Nephron progenitor cell (in vitro differentiated cells): Measurements from ENCODE around the gene SCNN1A.
A peak's percentile ranks its signal among the peaks of the same experiment; 100 is the strongest.

Experiments used
- DNase-seq: peaks from one replicate; pipeline ENCODE4 v3.0.0; 2021
- H3K27ac Mint-ChIP-seq: 2 replicates; pipeline ENCODE4 v1.8.0; 2021; ENCODE audit warnings: mild to moderate bottlenecking, moderate library complexity, mixed read lengths
- H3K27me3 Mint-ChIP-seq: 2 replicates; pipeline ENCODE4 v1.8.0; 2021; ENCODE audit warnings: mild to moderate bottlenecking, low read depth, mixed read lengths; ENCODE audit not compliant: poor library complexity
- H3K36me3 Mint-ChIP-seq: 2 replicates; pipeline ENCODE4 v1.8.0; 2021; ENCODE audit warnings: low read depth, mixed read lengths
- H3K4me1 Mint-ChIP-seq: 2 replicates; pipeline ENCODE4 v1.8.0; 2021; ENCODE audit warnings: mixed read lengths
- H3K4me3 Mint-ChIP-seq: 2 replicates; pipeline ENCODE4 v1.8.0; 2021; ENCODE audit warnings: mild to moderate bottlenecking, moderate library complexity, mixed read lengths
- H3K9me3 Mint-ChIP-seq: 2 replicates; pipeline ENCODE4 v1.8.0; 2021; ENCODE audit warnings: mild to moderate bottlenecking, moderate library complexity, mixed read lengths
- CTCF ChIP-seq: fragments of 200-600 bp; sonication (generic); IDR thresholded peaks from 2 replicates; pipeline ENCODE4 v1.5.0; 2021; ENCODE audit warnings: antibody characterized with exemption

Gene SCNN1A

GRCh38 chr12:6334359-6334758 lies 41.0 kb downstream of the SCNN1A start:
- peaks cover 4% of the 10 kb centered on the region for H3K4me1 Mint-ChIP-seq
- TF ChIP-seq CTCF: no peak
- no peak for DNase-seq
- H3K4me3 Mint-ChIP-seq: peak overlapping the region; percentile 55
- H3K9me3 Mint-ChIP-seq: no peaks in the 10 kb centered on the region
- no peaks in the 10 kb centered on the region for H3K27me3 Mint-ChIP-seq
- H3K36me3 Mint-ChIP-seq: peaks cover 46% of the 10 kb centered on the region
- H3K27ac Mint-ChIP-seq: peak overlapping the region; percentile 36

- Mint-ChIP-seq H3K4me3 (peak overlapping the region; percentile 55), H3K4me1 (peaks cover 4% of the 10 kb centered on the region), H3K36me3 (peaks cover 48% of the 10 kb centered on the region), H3K27ac (peak overlapping the region; percentile 84), H3K27me3 (no peaks in the 10 kb centered on the region), H3K9me3 (no peaks in the 10 kb centered on the region)
- no peak for DNase-seq
- no peak for TF ChIP-seq CTCF
Measured at GRCh38 chr12:6333566-6333965, 41.8 kb downstream of the SCNN1A start.

GRCh38 chr12:6333029-6333428 lies 42.3 kb downstream of the SCNN1A start:
- Mint-ChIP-seq H3K4me3 (no peak overlapping the region), H3K9me3 (no peaks in the 10 kb centered on the region), H3K27ac (no peak overlapping the region), H3K4me1 (peaks cover 6% of the 10 kb centered on the region), H3K36me3 (peaks cover 50% of the 10 kb centered on the region), H3K27me3 (no peaks in the 10 kb centered on the region)
- no peak for DNase-seq
- no peak for TF ChIP-seq CTCF

- no peak for DNase-seq
- no peak for TF ChIP-seq CTCF
- no peaks in the 10 kb centered on the region for H3K27me3 Mint-ChIP-seq
- no peaks in the 10 kb centered on the region for H3K9me3 Mint-ChIP-seq
- H3K36me3 Mint-ChIP-seq: peaks cover 50% of the 10 kb centered on the region
- H3K27ac Mint-ChIP-seq: no peak overlapping the region
- H3K4me1 Mint-ChIP-seq: peaks cover 8% of the 10 kb centered on the region
- no peak overlapping the region for H3K4me3 Mint-ChIP-seq
Measured at GRCh38 chr12:6332459-6332858, 42.9 kb downstream of the SCNN1A start.

- H3K4me3 Mint-ChIP-seq: no peak overlapping the region
- H3K27ac Mint-ChIP-seq: peak overlapping the region; percentile 54
- DNase-seq: no peak
- H3K9me3 Mint-ChIP-seq: no peaks in the 10 kb centered on the region
- no peak for TF ChIP-seq CTCF
- H3K27me3 Mint-ChIP-seq: no peaks in the 10 kb centered on the region
- peaks cover 50% of the 10 kb centered on the region for H3K36me3 Mint-ChIP-seq
- peaks cover 19% of the 10 kb centered on the region for H3K4me1 Mint-ChIP-seq
Measured at GRCh38 chr12:6330999-6331714, 44.2 kb downstream of the SCNN1A start.

GRCh38 chr12:6330192-6330591 lies 45.2 kb downstream of the SCNN1A start:
- Mint-ChIP-seq H3K36me3 (peaks cover 50% of the 10 kb centered on the region), H3K27ac (peak overlapping the region; percentile 93), H3K27me3 (no peaks in the 10 kb centered on the region)

More at GRCh38 chr12:6330192-6330591, 45.2 kb downstream of the SCNN1A start:
- no peak for TF ChIP-seq CTCF
- no peak for DNase-seq
- no peaks in the 10 kb centered on the region for H3K9me3 Mint-ChIP-seq
- peaks cover 20% of the 10 kb centered on the region for H3K4me1 Mint-ChIP-seq
- no peak overlapping the region for H3K4me3 Mint-ChIP-seq
